OCI-LY7 (cell line): ENCODE data around the gene COL15A1. TPM values are rescaled to one million over a fixed set of nuclear protein-coding genes. Genes with fewer than 3 reads are reported as not detected.

ENCODE experiments used
- BruUV-seq: library from RNA; stranded (reverse); fragments of 400-500 nt; replicated peaks from 2 replicates; lab custom pipeline; 2021; lab: Mats Ljungman, UMichigan
- CTCF ChIA-PET: fragments of 300-600 bp; sonication (Branson Sonifier 250); formaldehyde crosslinking; loops from one replicate; lab custom pipeline; 2022; ENCODE audit warnings: antibody characterized with exemption; ENCODE audit not compliant: unreplicated experiment; lab: Charles Lee
- POLR2A ChIA-PET: fragments of 300-600 bp; sonication (Branson Sonifier 250); formaldehyde crosslinking; loops from one replicate; lab custom pipeline; 2022; ENCODE audit warnings: antibody characterized with exemption; lab: Charles Lee
- DNase-seq: peaks from one replicate; pipeline ENCODE4 v3.0.0-alpha.2; 2015; ENCODE audit warnings: low spot score
- H2AFZ ChIP-seq: fragments of 200-600 bp; sonication (generic), shearing (Covaris generic); 2 replicates; pipeline ENCODE4 v1.6.1; 2014; ENCODE audit warnings: mild to moderate bottlenecking, antibody characterized with exemption, low read length, moderate library complexity
- H3K27ac ChIP-seq: fragments of 200-600 bp; sonication (generic); 2 replicates; pipeline ENCODE4 v1.5.1; 2014; ENCODE audit warnings: mixed run types, low read depth, mild to moderate bottlenecking, moderate library complexity, low read length, inconsistent platforms; ENCODE audit not compliant: poor library complexity, severe bottlenecking
- H3K36me3 ChIP-seq: fragments of 200-600 bp; sonication (generic); 2 replicates; pipeline ENCODE4 v1.6.1; 2014; ENCODE audit warnings: mild to moderate bottlenecking, antibody characterized with exemption, low read length, moderate library complexity, mixed read lengths; ENCODE audit not compliant: insufficient read depth
- H3K4me1 ChIP-seq: fragments of 200-600 bp; sonication (generic); 2 replicates; pipeline ENCODE4 v1.5.1; 2014; ENCODE audit warnings: mild to moderate bottlenecking, low read length; ENCODE audit not compliant: insufficient read depth, poor library complexity, severe bottlenecking
- H3K4me2 ChIP-seq: fragments of 200-600 bp; sonication (generic); 2 replicates; pipeline ENCODE4 v1.6.1; 2014; ENCODE audit warnings: mild to moderate bottlenecking, low read length
- H3K4me3 ChIP-seq: fragments of 200-600 bp; sonication (generic); 2 replicates; pipeline ENCODE4 v1.5.1; 2014; ENCODE audit warnings: mild to moderate bottlenecking, low read depth, low read length; ENCODE audit not compliant: poor library complexity, severe bottlenecking
- H3K79me2 ChIP-seq: fragments of 200-600 bp; sonication (generic); 2 replicates; pipeline ENCODE4 v1.6.1; 2016; ENCODE audit warnings: low read depth, mild to moderate bottlenecking, low read length, moderate library complexity, mixed read lengths; ENCODE audit not compliant: insufficient read depth
- H3K9me2 ChIP-seq: fragments of 200-600 bp; sonication (generic); 2 replicates; pipeline ENCODE4 v1.6.1; 2016; ENCODE audit warnings: mild to moderate bottlenecking, low read length, mixed read lengths; ENCODE audit not compliant: insufficient read depth
- H3K9me3 ChIP-seq: fragments of 200-600 bp; sonication (generic); 2 replicates; pipeline ENCODE4 v1.6.1; 2014; ENCODE audit warnings: mild to moderate bottlenecking, mixed run types, low read length, mixed read lengths
- H4K20me1 ChIP-seq: fragments of 200-600 bp; sonication (generic); 2 replicates; pipeline ENCODE4 v1.6.1; 2014; ENCODE audit warnings: mild to moderate bottlenecking, antibody characterized with exemption, low read length, moderate library complexity, mixed read lengths; ENCODE audit not compliant: insufficient read depth
- CTCF ChIP-seq: fragments of 200-600 bp; sonication (generic); conservative IDR thresholded peaks from 2 replicates; pipeline ENCODE4 v1.5.1; 2014; ENCODE audit warnings: mild to moderate bottlenecking, antibody characterized with exemption, low read length, moderate library complexity, mixed read lengths
- EZH2phosphoT487 ChIP-seq: fragments of 200-600 bp; sonication (generic); IDR thresholded peaks from 2 replicates; pipeline ENCODE4 v1.6.1; 2018; ENCODE audit warnings: low read depth, borderline replicate concordance, mild to moderate bottlenecking, mixed run types, antibody characterized with exemption, low read length, moderate library complexity, mixed read lengths
- intact Hi-C: fragments of 100-400 bp; cut with micrococcal nuclease; formaldehyde crosslinking; loops from one replicate; pipeline ENCODE4 v1.10.0; 2022; ENCODE audit not compliant: unreplicated experiment
- total RNA-seq, 2 experiments: library from RNA; depleted of rRNA in 1 of 2; stranded (reverse); fragments of >200 nt in 1 of 2; shearing (Covaris generic) in 1 of 2; gene quantifications; 2 replicates each; pipeline ENCODE4 v1.2.3, GENCODE V29; 2014 to 2022

The COL15A1 gene
- total RNA-seq, 2 experiments from 2014 or later = not detected

- Histone ChIP-seq H3K36me3 (no peaks in the 10 kb centered on the region), H3K4me1 (no peaks in the 10 kb centered on the region), H3K79me2 (no peaks in the 10 kb centered on the region), H2AFZ (no peak overlapping the region), H4K20me1 (no peaks in the 10 kb centered on the region), H3K9me2 (no peaks in the 10 kb centered on the region), H3K9me3 (no peaks in the 10 kb centered on the region), H3K4me2 (no peak overlapping the region), H3K4me3 (no peak overlapping the region), H3K27ac (no peak overlapping the region)
- no TSS peak for BruUV-seq
- POLR2A ChIA-PET = no interaction called here
- TF ChIP-seq EZH2phosphoT487 (no peak), CTCF (no peak)
- no peak for DNase-seq
- CTCF ChIA-PET = no interaction called here
- intact Hi-C loops = no loop called here
Observed at GRCh38 chr9:98961513-98962180, 17.9 kb downstream of the COL15A1 start.

- ChIA-PET CTCF (no interaction called here), POLR2A (no interaction called here)
- no peak for TF ChIP-seq CTCF
- no peak for TF ChIP-seq EZH2phosphoT487
Observed at GRCh38 chr9:98962181-98962560, 18.5 kb downstream of the COL15A1 start.

GRCh38 chr9:98962861-98963260 lies 19.2 kb downstream of the COL15A1 start:
- CTCF ChIA-PET = no interaction called here
- no peaks in the 10 kb centered on the region for H3K9me2 ChIP-seq
- no peak overlapping the region for H3K4me3 ChIP-seq
- no peak for DNase-seq
- H3K4me1 ChIP-seq = no peaks in the 10 kb centered on the region
- no peak overlapping the region for H2AFZ ChIP-seq
- H4K20me1 ChIP-seq = no peaks in the 10 kb centered on the region
- intact Hi-C loops = no loop called here
- H3K4me2 ChIP-seq = no peak overlapping the region
- TF ChIP-seq EZH2phosphoT487 (no peak), CTCF (no peak)
- H3K36me3 ChIP-seq = no peaks in the 10 kb centered on the region
- H3K79me2 ChIP-seq = no peaks in the 10 kb centered on the region
- no peaks in the 10 kb centered on the region for H3K9me3 ChIP-seq
- BruUV-seq = no TSS peak
- H3K27ac ChIP-seq = no peak overlapping the region
- POLR2A ChIA-PET = no interaction called here

More at GRCh38 chr9:98962181-98962560, 18.5 kb downstream of the COL15A1 start:
- DNase-seq = no peak
- Histone ChIP-seq H3K4me3 (no peak overlapping the region), H3K9me2 (no peaks in the 10 kb centered on the region), H3K27ac (no peak overlapping the region), H3K9me3 (no peaks in the 10 kb centered on the region), H3K4me1 (no peaks in the 10 kb centered on the region), H3K4me2 (no peak overlapping the region), H3K36me3 (no peaks in the 10 kb centered on the region), H2AFZ (no peak overlapping the region), H3K79me2 (no peaks in the 10 kb centered on the region), H4K20me1 (no peaks in the 10 kb centered on the region)
- intact Hi-C loops = no loop called here
- no TSS peak for BruUV-seq
